ENCODE measurements around the gene RALGAPA2. TPM values are rescaled to one million over a fixed set of nuclear protein-coding genes. Genes with fewer than 3 reads are reported as not detected.

The RALGAPA2 gene
- polyA plus RNA-seq, 1 of the 3 experiments (the other 2 are of a cell fraction): 1.0 TPM

GRCh38 chr20:20436689-20437088 is 275.8 kb downstream of the RALGAPA2 start:
- Histone ChIP-seq H3F3A (replicated peaks; ENCODE audit: insufficient read depth) (no peaks in the 10 kb centered on the region), H3K27me3 (ENCODE audit: insufficient read depth) (no peaks in the 10 kb centered on the region), H3K79me2 (ENCODE audit: insufficient read depth) (no peaks in the 10 kb centered on the region), H3K4me1 (ENCODE audit: control insufficient read depth in 1 of 2, insufficient read depth in 2 of 2, low read depth in 1 of 2, low read length in 1 of 2) (peaks cover 0 to 3% of the 10 kb centered on the region in 2 experiments; a peak in 1 of 4 replicates), H3K4me2 (no peak overlapping the region), H3K9ac (no peak overlapping the region), H3K36me3 (replicated peaks in 1 of 2; ENCODE audit: control insufficient read depth in 1 of 2, insufficient read depth in 2 of 2, low read length in 1 of 2) (no peaks in the 10 kb centered on the region), H3K9me2 (no peaks in the 10 kb centered on the region), H3K27ac (ENCODE audit: low read depth in 2 of 2, low read length in 1 of 2) (no peak overlapping the region), H3K4me3 (ENCODE audit: low read depth in 2 of 2, low read length in 1 of 2) (no peak overlapping the region), H4K20me1 (ENCODE audit: insufficient read depth) (no peaks in the 10 kb centered on the region), H2AFZ (ENCODE audit: low read depth) (no peak overlapping the region), H3K9me3 (no peaks in the 10 kb centered on the region)
- DNase-seq: no peak
- WGBS (ENCODE audit: low lambda C conversion rate): 89% methylated on average over 16 of the region's 16 CpGs
- POLR2A ChIA-PET: no interaction called here
- no peak for TF ChIP-seq RXRA (IDR thresholded peaks at IDR 0.05; ENCODE audit: borderline replicate concordance, low read depth)
- no peak for TF ChIP-seq MXI1 (IDR thresholded peaks at IDR 0.05; ENCODE audit: low read depth, low read length)
- no peak for TF ChIP-seq POLR2AphosphoS5 (IDR thresholded peaks at IDR 0.05; ENCODE audit: low read depth, low read length)
- TF ChIP-seq EP300 (IDR thresholded peaks at IDR 0.05; ENCODE audit: borderline replicate concordance in 1 of 2, low read depth in 1 of 2, low read length in 1 of 2): no peak
- TF ChIP-seq FOXM1 (IDR thresholded peaks at IDR 0.05; ENCODE audit: low read depth): no peak
- no peak for TF ChIP-seq ELF1 (IDR thresholded peaks at IDR 0.05)
- TF ChIP-seq RAD21 (IDR thresholded peaks at IDR 0.05; ENCODE audit: low read length): no peak
- TF ChIP-seq, protein P1, sequence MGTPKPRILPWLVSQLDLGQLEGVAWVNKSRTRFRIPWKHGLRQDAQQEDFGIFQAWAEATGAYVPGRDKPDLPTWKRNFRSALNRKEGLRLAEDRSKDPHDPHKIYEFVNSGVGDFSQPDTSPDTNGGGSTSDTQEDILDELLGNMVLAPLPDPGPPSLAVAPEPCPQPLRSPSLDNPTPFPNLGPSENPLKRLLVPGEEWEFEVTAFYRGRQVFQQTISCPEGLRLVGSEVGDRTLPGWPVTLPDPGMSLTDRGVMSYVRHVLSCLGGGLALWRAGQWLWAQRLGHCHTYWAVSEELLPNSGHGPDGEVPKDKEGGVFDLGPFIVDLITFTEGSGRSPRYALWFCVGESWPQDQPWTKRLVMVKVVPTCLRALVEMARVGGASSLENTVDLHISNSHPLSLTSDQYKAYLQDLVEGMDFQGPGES (IDR thresholded peaks at IDR 0.05; ENCODE audit: low read depth, low read length): no peak
- no peak for TF ChIP-seq RCOR1 (IDR thresholded peaks at IDR 0.05; ENCODE audit: low read length)
- TF ChIP-seq TAF1 (IDR thresholded peaks at IDR 0.05; ENCODE audit: borderline replicate concordance, low read depth, low read length): no peak
- TF ChIP-seq RFX5 (IDR thresholded peaks at IDR 0.05; ENCODE audit: low read length): no peak
- TF ChIP-seq EZH2phosphoT487 (IDR thresholded peaks at IDR 0.05; ENCODE audit: borderline replicate concordance, low read depth): no peak
- TF ChIP-seq NFIC (IDR thresholded peaks at IDR 0.05; ENCODE audit: borderline replicate concordance): no peak
- TF ChIP-seq JUND (IDR thresholded peaks at IDR 0.05): no peak
- CTCF ChIA-PET: interaction anchor here (2.4 kb wide), 1 partner anchor 13 kb away, joined by 7 read pairs; no protein-coding TSS in a partner anchor

- ChIA-PET CTCF (interaction anchor here (1.0 to 2.4 kb wide), 3 partner anchors 10 to 27 kb away, joined by 3 to 7 read pairs (median 3); no protein-coding TSS in a partner anchor), POLR2A (no interaction called here)
- Histone ChIP-seq H3K4me3 (ENCODE audit: low read depth in 2 of 2, low read length in 1 of 2) (no peak overlapping the region), H3K9me3 (no peaks in the 10 kb centered on the region), H3K36me3 (replicated peaks in 1 of 2; ENCODE audit: control insufficient read depth in 1 of 2, insufficient read depth in 2 of 2, low read length in 1 of 2) (no peaks in the 10 kb centered on the region), H3K79me2 (ENCODE audit: insufficient read depth) (no peaks in the 10 kb centered on the region), H3K9me2 (no peaks in the 10 kb centered on the region), H3K4me2 (no peak overlapping the region), H2AFZ (ENCODE audit: low read depth) (no peak overlapping the region), H4K20me1 (ENCODE audit: insufficient read depth) (no peaks in the 10 kb centered on the region), H3K4me1 (ENCODE audit: control insufficient read depth in 1 of 2, insufficient read depth in 2 of 2, low read depth in 1 of 2, low read length in 1 of 2) (peaks cover 0 to 3% of the 10 kb centered on the region in 2 experiments; a peak in 1 of 4 replicates), H3K9ac (no peak overlapping the region), H3K27ac (ENCODE audit: low read depth in 2 of 2, low read length in 1 of 2) (no peak overlapping the region), H3K27me3 (ENCODE audit: insufficient read depth) (no peaks in the 10 kb centered on the region), H3F3A (replicated peaks; ENCODE audit: insufficient read depth) (no peaks in the 10 kb centered on the region)
- WGBS (ENCODE audit: low lambda C conversion rate): 87% methylated on average over 6 of the region's 6 CpGs
- no peak for DNase-seq
- TF ChIP-seq NRF1 (IDR thresholded peaks at IDR 0.05; ENCODE audit: low read depth, low read length) (no peak), EP300 (IDR thresholded peaks at IDR 0.05; ENCODE audit: borderline replicate concordance in 1 of 2, low read depth in 1 of 2, low read length in 1 of 2) (no peak), SMC3 (IDR thresholded peaks at IDR 0.05; ENCODE audit: low read depth, low read length) (no peak), GABPA (IDR thresholded peaks at IDR 0.05; ENCODE audit: low read depth) (no peak), CHD2 (IDR thresholded peaks at IDR 0.05; ENCODE audit: low read length, partially characterized antibody) (no peak), SIN3A (IDR thresholded peaks at IDR 0.05; ENCODE audit: borderline replicate concordance, low read depth, low read length) (no peak), RAD21 (IDR thresholded peaks at IDR 0.05; ENCODE audit: low read length) (no peak), FOSL2 (IDR thresholded peaks at IDR 0.05; ENCODE audit: borderline replicate concordance, low read depth) (no peak), MEF2A (IDR thresholded peaks at IDR 0.05; ENCODE audit: borderline replicate concordance, low read depth) (no peak), NFIC (IDR thresholded peaks at IDR 0.05; ENCODE audit: borderline replicate concordance) (no peak), GATA2 (CRISPR knock-in tag; IDR thresholded peaks at IDR 0.05) (no peak), MAX (IDR thresholded peaks at IDR 0.05; ENCODE audit: low read depth) (no peak)
- TF ChIP-seq, protein P2, sequence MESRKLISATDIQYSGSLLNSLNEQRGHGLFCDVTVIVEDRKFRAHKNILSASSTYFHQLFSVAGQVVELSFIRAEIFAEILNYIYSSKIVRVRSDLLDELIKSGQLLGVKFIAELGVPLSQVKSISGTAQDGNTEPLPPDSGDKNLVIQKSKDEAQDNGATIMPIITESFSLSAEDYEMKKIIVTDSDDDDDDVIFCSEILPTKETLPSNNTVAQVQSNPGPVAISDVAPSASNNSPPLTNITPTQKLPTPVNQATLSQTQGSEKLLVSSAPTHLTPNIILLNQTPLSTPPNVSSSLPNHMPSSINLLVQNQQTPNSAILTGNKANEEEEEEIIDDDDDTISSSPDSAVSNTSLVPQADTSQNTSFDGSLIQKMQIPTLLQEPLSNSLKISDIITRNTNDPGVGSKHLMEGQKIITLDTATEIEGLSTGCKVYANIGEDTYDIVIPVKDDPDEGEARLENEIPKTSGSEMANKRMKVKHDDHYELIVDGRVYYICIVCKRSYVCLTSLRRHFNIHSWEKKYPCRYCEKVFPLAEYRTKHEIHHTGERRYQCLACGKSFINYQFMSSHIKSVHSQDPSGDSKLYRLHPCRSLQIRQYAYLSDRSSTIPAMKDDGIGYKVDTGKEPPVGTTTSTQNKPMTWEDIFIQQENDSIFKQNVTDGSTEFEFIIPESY (IDR thresholded peaks at IDR 0.05; ENCODE audit: borderline replicate concordance, low read depth): no peak
- TF ChIP-seq, protein P3, sequence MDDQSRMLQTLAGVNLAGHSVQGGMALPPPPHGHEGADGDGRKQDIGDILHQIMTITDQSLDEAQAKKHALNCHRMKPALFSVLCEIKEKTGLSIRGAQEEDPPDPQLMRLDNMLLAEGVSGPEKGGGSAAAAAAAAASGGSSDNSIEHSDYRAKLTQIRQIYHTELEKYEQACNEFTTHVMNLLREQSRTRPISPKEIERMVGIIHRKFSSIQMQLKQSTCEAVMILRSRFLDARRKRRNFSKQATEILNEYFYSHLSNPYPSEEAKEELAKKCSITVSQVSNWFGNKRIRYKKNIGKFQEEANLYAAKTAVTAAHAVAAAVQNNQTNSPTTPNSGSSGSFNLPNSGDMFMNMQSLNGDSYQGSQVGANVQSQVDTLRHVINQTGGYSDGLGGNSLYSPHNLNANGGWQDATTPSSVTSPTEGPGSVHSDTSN (IDR thresholded peaks at IDR 0.05): no peak
- TF ChIP-seq, protein P4, sequence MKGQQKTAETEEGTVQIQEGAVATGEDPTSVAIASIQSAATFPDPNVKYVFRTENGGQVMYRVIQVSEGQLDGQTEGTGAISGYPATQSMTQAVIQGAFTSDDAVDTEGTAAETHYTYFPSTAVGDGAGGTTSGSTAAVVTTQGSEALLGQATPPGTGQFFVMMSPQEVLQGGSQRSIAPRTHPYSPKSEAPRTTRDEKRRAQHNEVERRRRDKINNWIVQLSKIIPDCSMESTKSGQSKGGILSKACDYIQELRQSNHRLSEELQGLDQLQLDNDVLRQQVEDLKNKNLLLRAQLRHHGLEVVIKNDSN (IDR thresholded peaks at IDR 0.05; ENCODE audit: borderline replicate concordance, low read depth): no peak
Observed at GRCh38 chr20:20435453-20435852, 277.0 kb downstream of the RALGAPA2 start.
